Lung (tissue), 12 donors: ENCODE measurements around the gene GREM2. TPM values are rescaled to one million over a fixed set of nuclear protein-coding genes. Genes with fewer than 3 reads are reported as not detected.

ENCODE experiments used
- ATAC-seq: fragments of 200-7000 bp; cut with Tn5 transposase; one replicate; pipeline ENCODE4 v1.9.1; 2020; ENCODE audit warnings: moderate number of reproducible peaks; ENCODE audit not compliant: insufficient read depth, low FRiP score
- DNase-seq, 3 donors: peaks; one replicate each; pipeline ENCODE4 v3.0.0-alpha.2; 2013 to 2017
- H3K27ac ChIP-seq, 2 donors: one replicate each; pipeline ENCODE4 v1.5.1; 2013; ENCODE audit warnings: mild to moderate bottlenecking in 2 of 2, moderate library complexity in 2 of 2, control low read depth in 1 of 2, inconsistent platforms in 1 of 2, low read depth in 1 of 2, low read length in 1 of 2
- H3K27me3 ChIP-seq, 3 donors: one replicate each; pipeline ENCODE4 v1.5.1; 2013; ENCODE audit warnings: low read length in 2 of 3; ENCODE audit not compliant: control insufficient read depth in 3 of 3, insufficient read depth in 3 of 3
- H3K36me3 ChIP-seq, 4 donors: one replicate each; pipeline ENCODE4 v1.5.1; 2013; ENCODE audit warnings: low read length in 4 of 4, mild to moderate bottlenecking in 1 of 4, moderate library complexity in 1 of 4; ENCODE audit not compliant: control insufficient read depth in 4 of 4, insufficient read depth in 4 of 4
- H3K4me1 ChIP-seq, 5 donors: one replicate each; pipeline ENCODE4 v1.5.1; 2013; ENCODE audit warnings: low read length in 5 of 5, mild to moderate bottlenecking in 2 of 5, moderate library complexity in 1 of 5; ENCODE audit not compliant: control insufficient read depth in 5 of 5, insufficient read depth in 5 of 5
- H3K4me3 ChIP-seq: one replicate; pipeline ENCODE4 v1.5.1; 2013; ENCODE audit warnings: mild to moderate bottlenecking, control low read depth, moderate library complexity
- H3K9ac ChIP-seq, 2 donors: one replicate each; pipeline ENCODE4 v1.5.1; 2013; ENCODE audit warnings: low read length in 2 of 2, control low read depth in 1 of 2; ENCODE audit not compliant: insufficient read depth in 1 of 2
- H3K9me3 ChIP-seq, 4 donors: one replicate each; pipeline ENCODE4 v1.5.1; 2013; ENCODE audit warnings: low read length in 3 of 4, mild to moderate bottlenecking in 1 of 4, moderate library complexity in 1 of 4; ENCODE audit not compliant: control insufficient read depth in 4 of 4, insufficient read depth in 3 of 4
- WGBS, 2 donors: extraction: QIAGEN DNeasy Blood & Tissue Kit; methylation state at CpG; one replicate each; pipeline ENCODE4 v1.1.7; 2013; 5-methylcytosine and 5-hydroxymethylcytosine counted together
- polyA plus RNA-seq, 2 donors: library from polyadenylated mRNA; stranded (reverse); fragments of 200-250 nt; gene quantifications; one replicate each; pipeline ENCODE4 v1.2.1, GENCODE V29; 2013
- total RNA-seq, 2 donors: library from RNA; depleted of rRNA in 1 of 2; stranded (reverse); fragments of >200 nt in 1 of 2; gene quantifications; one replicate each; pipeline ENCODE4 v1.2.1, GENCODE V29; 2014 to 2021
- TF ChIP-seq, protein P1 (sequence below): IDR thresholded peaks from 2 replicates; pipeline ENCODE4 v1.5.1; 2012; ENCODE audit warnings: mild to moderate bottlenecking; ENCODE audit errors: control extremely low read depth, extremely low read depth
- donor health status: control.
- donor health status: control.
- donor health status: Bipolar disorder and iron deficiency.
- donor health status: healthy.
- donor health status: DM: yes; HTN: yes; CAD: no.

Gene GREM2
- total and polyA plus RNA-seq, 4 donors, result 0.47 to 8.8 (median 0.76) TPM

DNA sequence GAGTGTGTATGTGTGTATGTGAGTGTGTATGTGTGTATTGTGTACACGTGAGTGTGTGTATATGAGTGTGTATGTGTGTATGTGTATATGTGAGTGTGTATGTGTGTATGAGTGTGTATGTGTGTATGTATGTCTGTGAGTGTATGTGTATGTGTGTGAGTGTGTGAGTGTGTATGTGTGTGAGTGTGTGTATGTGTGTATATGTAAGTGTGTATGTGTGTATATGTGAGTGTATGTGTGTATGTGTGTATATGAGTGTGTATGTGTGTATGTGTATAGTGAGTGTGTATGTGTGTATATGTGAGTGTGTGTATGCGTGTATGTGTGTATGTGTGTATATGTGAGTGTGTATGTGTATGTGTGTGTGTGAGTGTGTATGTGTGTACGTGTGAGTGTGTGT lies 49.2 kb downstream of the GREM2 start:
- no peaks in the 10 kb centered on the region for H3K27me3 ChIP-seq
- no peak overlapping the region for H3K27ac ChIP-seq
- TF ChIP-seq, protein P1, sequence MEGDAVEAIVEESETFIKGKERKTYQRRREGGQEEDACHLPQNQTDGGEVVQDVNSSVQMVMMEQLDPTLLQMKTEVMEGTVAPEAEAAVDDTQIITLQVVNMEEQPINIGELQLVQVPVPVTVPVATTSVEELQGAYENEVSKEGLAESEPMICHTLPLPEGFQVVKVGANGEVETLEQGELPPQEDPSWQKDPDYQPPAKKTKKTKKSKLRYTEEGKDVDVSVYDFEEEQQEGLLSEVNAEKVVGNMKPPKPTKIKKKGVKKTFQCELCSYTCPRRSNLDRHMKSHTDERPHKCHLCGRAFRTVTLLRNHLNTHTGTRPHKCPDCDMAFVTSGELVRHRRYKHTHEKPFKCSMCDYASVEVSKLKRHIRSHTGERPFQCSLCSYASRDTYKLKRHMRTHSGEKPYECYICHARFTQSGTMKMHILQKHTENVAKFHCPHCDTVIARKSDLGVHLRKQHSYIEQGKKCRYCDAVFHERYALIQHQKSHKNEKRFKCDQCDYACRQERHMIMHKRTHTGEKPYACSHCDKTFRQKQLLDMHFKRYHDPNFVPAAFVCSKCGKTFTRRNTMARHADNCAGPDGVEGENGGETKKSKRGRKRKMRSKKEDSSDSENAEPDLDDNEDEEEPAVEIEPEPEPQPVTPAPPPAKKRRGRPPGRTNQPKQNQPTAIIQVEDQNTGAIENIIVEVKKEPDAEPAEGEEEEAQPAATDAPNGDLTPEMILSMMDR, result no peak
- H3K9me3 ChIP-seq, result peaks cover 0 to 4% (median 0%) of the 10 kb centered on the region in 4 donors
- DNase-seq, result no peak
- peaks cover 0 to 3% (median 0%) of the 10 kb centered on the region in 4 donors for H3K36me3 ChIP-seq
- no peak overlapping the region for H3K9ac ChIP-seq
- no peak for ATAC-seq
- 95 to 98% methylated on average over 3 of the region's 3 CpGs for WGBS, 2 donors
- H3K4me3 ChIP-seq, result no peak overlapping the region
- no peaks in the 10 kb centered on the region for H3K4me1 ChIP-seq

DNA sequence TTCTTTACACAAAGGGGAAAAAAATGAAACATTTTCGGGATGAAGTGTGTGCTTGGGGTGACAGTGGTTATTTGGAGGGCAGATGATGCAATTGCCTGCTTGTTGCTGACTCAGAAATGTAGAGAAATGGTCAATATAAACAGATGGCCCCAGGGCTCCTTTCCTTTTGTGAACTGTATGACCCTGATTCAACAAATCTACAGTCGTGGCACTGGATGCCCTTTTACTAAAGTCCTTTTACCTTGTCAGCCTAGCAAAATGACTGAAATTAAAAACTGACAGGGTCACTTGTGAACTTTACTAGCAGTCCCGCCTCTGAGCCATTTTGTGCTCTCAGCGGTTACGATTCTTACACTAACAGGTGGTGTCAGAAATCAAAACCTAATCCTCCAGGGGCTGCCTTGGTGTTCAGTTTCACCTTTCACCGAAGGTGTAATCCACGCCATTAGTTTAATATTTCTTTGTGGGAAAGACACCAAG lies 49.8 kb downstream of the GREM2 start:
- Histone ChIP-seq H3K4me1 (no peaks in the 10 kb centered on the region), H3K4me3 (no peak overlapping the region), H3K9me3 (peaks cover 0 to 4% (median 0%) of the 10 kb centered on the region in 4 donors), H3K9ac (no peak overlapping the region), H3K27ac (no peak overlapping the region), H3K36me3 (peaks cover 0 to 3% (median 0%) of the 10 kb centered on the region in 4 donors), H3K27me3 (no peaks in the 10 kb centered on the region)
- WGBS, 2 donors, result 73 to 75% methylated on average over 7 of the region's 7 CpGs
- DNase-seq (peak in 1 of 3 donors; percentile 22), ATAC-seq (no peak)
- TF ChIP-seq, protein P1, result no peak

DNA sequence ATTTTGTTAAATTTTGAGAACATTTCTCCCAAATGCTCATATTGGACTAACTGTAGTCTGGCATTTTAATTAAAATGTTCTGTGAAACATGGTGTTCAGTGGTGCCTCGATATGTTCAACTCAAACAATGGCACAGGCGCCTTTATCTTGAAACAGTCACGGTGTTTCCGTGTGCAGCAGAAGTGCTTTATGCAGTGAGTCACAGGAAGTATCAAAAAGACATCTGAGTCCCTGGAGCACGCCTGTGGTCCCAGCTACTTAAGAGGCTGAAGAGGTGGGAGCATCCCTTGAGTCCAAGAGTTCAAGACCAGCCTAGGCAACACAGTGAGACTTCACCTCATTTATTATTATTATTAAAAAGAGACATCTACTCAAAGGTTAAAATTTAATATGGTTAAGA lies 52.2 kb downstream of the GREM2 start:
- Histone ChIP-seq H3K9me3 (peaks cover 0 to 4% (median 0%) of the 10 kb centered on the region in 4 donors), H3K27ac (no peak overlapping the region), H3K36me3 (peaks cover 0 to 3% (median 0%) of the 10 kb centered on the region in 4 donors), H3K4me3 (no peak overlapping the region), H3K27me3 (no peaks in the 10 kb centered on the region), H3K4me1 (no peaks in the 10 kb centered on the region), H3K9ac (no peak overlapping the region)
- ATAC-seq, result no peak
- no peak for DNase-seq
- WGBS, 2 donors, result 81% methylated on average over 5 of the region's 5 CpGs
- TF ChIP-seq, protein P1, result no peak

DNA sequence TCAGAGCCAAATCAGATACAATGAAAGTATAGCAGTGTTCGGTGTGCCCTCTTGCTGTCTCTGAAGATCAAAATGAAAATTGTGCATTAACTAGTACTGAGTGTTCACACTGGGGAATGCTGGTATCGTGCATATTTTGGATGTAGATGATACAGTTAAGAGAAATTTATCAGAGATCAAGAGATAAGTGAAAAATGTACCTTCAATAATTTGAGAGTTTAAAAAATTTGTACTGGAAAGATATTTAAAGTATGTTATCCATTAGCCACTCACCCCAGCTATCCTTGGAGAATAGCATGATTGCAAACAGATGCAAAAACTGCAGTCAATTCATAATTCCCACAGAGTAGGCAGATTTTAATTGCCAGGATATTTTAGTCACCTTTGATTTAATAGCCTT lies 56.4 kb downstream of the GREM2 start:
- TF ChIP-seq, protein P1, result no peak
- Histone ChIP-seq H3K4me3 (no peak overlapping the region), H3K36me3 (no peaks in the 10 kb centered on the region), H3K27ac (no peak overlapping the region), H3K4me1 (no peaks in the 10 kb centered on the region), H3K9ac (no peak overlapping the region), H3K27me3 (no peaks in the 10 kb centered on the region), H3K9me3 (no peaks in the 10 kb centered on the region)
- WGBS, 2 donors, result 74 to 90% methylated on average over 2 of the region's 2 CpGs
- no peak for ATAC-seq
- DNase-seq, result no peak
